Neural progenitor cell (in vitro differentiated cells): ENCODE data around the gene EIPR1. TPM values are rescaled to one million over a fixed set of nuclear protein-coding genes. Genes with fewer than 3 reads are reported as not detected.

ENCODE experiments used
- DNase-seq: peaks from one replicate; pipeline ENCODE4 v3.0.0-alpha.2; 2016; ENCODE audit warnings: low spot score
- H2AFZ ChIP-seq: fragments of 200-600 bp; sonication (generic); replicated peaks from 2 replicates; pipeline ENCODE4 v1.6.1; 2016; ENCODE audit warnings: antibody characterized with exemption
- H3F3A ChIP-seq: fragments of 200-600 bp; sonication (generic); 2 replicates; pipeline ENCODE4 v1.6.1; 2016; ENCODE audit warnings: antibody characterized with exemption, low read depth
- H3K27ac ChIP-seq: fragments of 200-600 bp; sonication (generic); 2 replicates; pipeline ENCODE4 v1.5.1; 2016; ENCODE audit warnings: mild to moderate bottlenecking
- H3K27me3 ChIP-seq: fragments of 200-600 bp; sonication (generic); 2 replicates; pipeline ENCODE4 v1.6.1; 2016; ENCODE audit warnings: mild to moderate bottlenecking, moderate library complexity
- H3K36me3 ChIP-seq: fragments of 200-600 bp; sonication (generic); 2 replicates; pipeline ENCODE4 v1.5.1; 2016
- H3K4me1 ChIP-seq: fragments of 200-600 bp; sonication (generic); 2 replicates; pipeline ENCODE4 v1.6.1; 2016; ENCODE audit warnings: mixed run types
- H3K4me2 ChIP-seq: fragments of 200-600 bp; sonication (generic); 2 replicates; pipeline ENCODE4 v1.6.1; 2016
- H3K4me3 ChIP-seq: fragments of 200-600 bp; sonication (generic); 2 replicates; pipeline ENCODE4 v1.5.1; 2016
- H3K79me2 ChIP-seq: fragments of 200-600 bp; sonication (generic); 2 replicates; pipeline ENCODE4 v1.6.1; 2016; ENCODE audit warnings: low read depth
- H3K9ac ChIP-seq: fragments of 200-600 bp; sonication (generic); 2 replicates; pipeline ENCODE4 v1.6.1; 2016
- H3K9me3 ChIP-seq: fragments of 200-600 bp; sonication (generic); 2 replicates; pipeline ENCODE4 v1.5.1; 2016; ENCODE audit warnings: low read depth
- H4K20me1 ChIP-seq: fragments of 200-600 bp; sonication (generic); 2 replicates; pipeline ENCODE4 v1.6.1; 2016; ENCODE audit warnings: low read depth
- H3K27ac Mint-ChIP-seq: 3 replicates; pipeline ENCODE4 v1.8.0; 2021; ENCODE audit warnings: mixed read lengths
- H3K27me3 Mint-ChIP-seq: 2 replicates; pipeline ENCODE4 v1.8.0; 2022; ENCODE audit warnings: low read depth, mild to moderate bottlenecking, inconsistent platforms, moderate library complexity, mixed read lengths; ENCODE audit not compliant: insufficient read depth
- H3K36me3 Mint-ChIP-seq: 3 replicates; pipeline ENCODE4 v1.8.0; 2021; ENCODE audit warnings: mixed read lengths
- H3K4me1 Mint-ChIP-seq: 3 replicates; pipeline ENCODE4 v1.8.0; 2021; ENCODE audit warnings: mixed read lengths
- H3K4me3 Mint-ChIP-seq: 3 replicates; pipeline ENCODE4 v1.8.0; 2021; ENCODE audit warnings: mild to moderate bottlenecking, moderate library complexity, mixed read lengths
- H3K9me3 Mint-ChIP-seq: 3 replicates; pipeline ENCODE4 v1.8.0; 2020; ENCODE audit warnings: mixed read lengths
- EZH2 ChIP-seq: fragments of 200-600 bp; sonication (generic); IDR thresholded peaks from 2 replicates; pipeline ENCODE4 v1.6.1; 2017; ENCODE audit warnings: antibody characterized with exemption, mild to moderate bottlenecking, moderate library complexity
- EZH2phosphoT487 ChIP-seq: fragments of 200-600 bp; sonication (generic); IDR thresholded peaks from 2 replicates; pipeline ENCODE4 v1.6.1; 2017; ENCODE audit warnings: antibody characterized with exemption
- total RNA-seq: library from RNA; depleted of rRNA; stranded (reverse); fragments of >200 nt; gene quantifications from 2 replicates; pipeline ENCODE4 v1.2.3, GENCODE V29; 2015; ENCODE audit warnings: low replicate concordance
- TF ChIP-seq, protein P1 (sequence below): fragments of 200-600 bp; sonication (generic); IDR thresholded peaks from 2 replicates; pipeline ENCODE4 v1.5.1; 2017; ENCODE audit warnings: antibody characterized with exemption, mild to moderate bottlenecking

Gene EIPR1
- total RNA-seq, 1 donor from 2014 or later = 57.1 TPM

DNA sequence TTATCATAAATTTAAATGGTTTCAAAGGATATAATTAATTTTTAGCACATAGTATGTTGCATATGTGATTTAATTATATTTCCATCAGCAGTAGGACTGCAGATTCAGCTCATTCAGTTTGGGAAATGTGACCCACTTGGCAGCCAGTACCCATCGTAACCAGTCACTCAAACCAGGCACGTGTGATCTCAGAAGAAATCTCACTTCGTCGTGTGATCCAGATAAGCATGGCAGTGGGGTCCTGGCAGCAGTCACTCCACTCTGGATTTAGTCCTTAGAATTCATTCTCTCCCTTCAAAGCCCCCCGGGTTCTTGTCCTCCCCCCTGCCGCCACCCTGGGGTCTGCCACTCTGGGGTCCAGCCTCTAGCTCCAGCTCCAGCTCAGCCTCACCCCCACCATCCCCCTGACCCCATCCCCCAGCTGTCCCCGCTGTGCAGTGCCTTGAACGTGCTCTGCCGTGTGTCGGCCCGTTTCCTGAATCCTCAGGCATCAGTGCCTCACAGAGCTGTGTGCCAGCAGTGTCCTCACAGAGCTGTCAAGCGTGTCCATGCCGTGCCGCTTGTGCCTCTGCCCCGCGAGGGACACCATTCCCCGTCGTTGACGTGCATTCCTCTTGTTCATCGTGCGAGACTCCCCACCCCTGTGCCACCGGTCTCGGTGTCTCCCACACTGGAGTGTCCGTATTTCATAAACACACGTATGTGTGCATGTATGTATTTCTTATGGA, 36.7 kb upstream of the EIPR1 start:
- Histone ChIP-seq H3K4me2 (no peak overlapping the region), H3K4me3 (no peak overlapping the region), H3K9ac (no peak overlapping the region), H4K20me1 (peaks cover under 1% of the 10 kb centered on the region), H3K9me3 (no peaks in the 10 kb centered on the region), H3K79me2 (no peaks in the 10 kb centered on the region), H3K4me1 (no peaks in the 10 kb centered on the region), H3K27me3 (no peaks in the 10 kb centered on the region), H3K36me3 (no peaks in the 10 kb centered on the region), H3F3A (no peaks in the 10 kb centered on the region), H3K27ac (no peak overlapping the region), H2AFZ (no peak overlapping the region)
- peaks cover 19% of the 10 kb centered on the region for H3K36me3 Mint-ChIP-seq
- H3K27ac Mint-ChIP-seq = no peak overlapping the region
- no peaks in the 10 kb centered on the region for H3K9me3 Mint-ChIP-seq
- TF ChIP-seq, protein P1, sequence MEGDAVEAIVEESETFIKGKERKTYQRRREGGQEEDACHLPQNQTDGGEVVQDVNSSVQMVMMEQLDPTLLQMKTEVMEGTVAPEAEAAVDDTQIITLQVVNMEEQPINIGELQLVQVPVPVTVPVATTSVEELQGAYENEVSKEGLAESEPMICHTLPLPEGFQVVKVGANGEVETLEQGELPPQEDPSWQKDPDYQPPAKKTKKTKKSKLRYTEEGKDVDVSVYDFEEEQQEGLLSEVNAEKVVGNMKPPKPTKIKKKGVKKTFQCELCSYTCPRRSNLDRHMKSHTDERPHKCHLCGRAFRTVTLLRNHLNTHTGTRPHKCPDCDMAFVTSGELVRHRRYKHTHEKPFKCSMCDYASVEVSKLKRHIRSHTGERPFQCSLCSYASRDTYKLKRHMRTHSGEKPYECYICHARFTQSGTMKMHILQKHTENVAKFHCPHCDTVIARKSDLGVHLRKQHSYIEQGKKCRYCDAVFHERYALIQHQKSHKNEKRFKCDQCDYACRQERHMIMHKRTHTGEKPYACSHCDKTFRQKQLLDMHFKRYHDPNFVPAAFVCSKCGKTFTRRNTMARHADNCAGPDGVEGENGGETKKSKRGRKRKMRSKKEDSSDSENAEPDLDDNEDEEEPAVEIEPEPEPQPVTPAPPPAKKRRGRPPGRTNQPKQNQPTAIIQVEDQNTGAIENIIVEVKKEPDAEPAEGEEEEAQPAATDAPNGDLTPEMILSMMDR = no peak
- TF ChIP-seq EZH2phosphoT487 (no peak), EZH2 (no peak)
- DNase-seq = no peak
- H3K27me3 Mint-ChIP-seq = peaks cover 2% of the 10 kb centered on the region
- H3K4me1 Mint-ChIP-seq = peaks cover 2% of the 10 kb centered on the region
- H3K4me3 Mint-ChIP-seq = no peak overlapping the region

DNA sequence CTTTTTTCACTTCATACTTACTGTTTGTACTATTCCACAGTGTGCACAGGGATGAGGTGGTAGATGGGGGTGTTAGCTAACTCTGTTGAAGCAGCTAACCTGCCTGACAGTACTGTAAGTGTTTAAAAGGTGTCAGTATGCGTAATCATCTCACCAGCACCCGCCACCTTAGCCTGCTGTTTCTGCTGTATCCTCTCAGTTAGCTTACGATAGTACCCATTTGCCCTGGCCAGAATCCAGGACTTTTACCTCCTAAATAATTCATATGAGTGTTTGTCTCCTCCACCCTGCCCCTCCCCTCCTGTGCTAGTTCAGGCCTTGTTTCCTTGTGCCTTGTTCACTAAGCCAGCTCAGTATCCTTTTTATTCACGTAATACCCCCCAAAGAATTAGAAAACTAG, 36.1 kb upstream of the EIPR1 start:
- H3K9ac ChIP-seq = no peak overlapping the region
- no peaks in the 10 kb centered on the region for H3K27me3 ChIP-seq
- no peak overlapping the region for H2AFZ ChIP-seq
- H3K27me3 Mint-ChIP-seq = peaks cover 2% of the 10 kb centered on the region
- H3K4me1 Mint-ChIP-seq = peaks cover 2% of the 10 kb centered on the region
- H4K20me1 ChIP-seq = peaks cover 4% of the 10 kb centered on the region
- no peak overlapping the region for H3K27ac Mint-ChIP-seq
- no peaks in the 10 kb centered on the region for H3K4me1 ChIP-seq
- H3K27ac ChIP-seq = no peak overlapping the region
- H3K36me3 ChIP-seq = no peaks in the 10 kb centered on the region
- H3K9me3 Mint-ChIP-seq = no peaks in the 10 kb centered on the region
- H3K9me3 ChIP-seq = no peaks in the 10 kb centered on the region
- H3F3A ChIP-seq = no peaks in the 10 kb centered on the region
- TF ChIP-seq EZH2 (no peak), EZH2phosphoT487 (no peak)
- TF ChIP-seq, protein P1 = no peak
- no peak overlapping the region for H3K4me3 Mint-ChIP-seq
- peaks cover 22% of the 10 kb centered on the region for H3K36me3 Mint-ChIP-seq
- H3K4me2 ChIP-seq = no peak overlapping the region
- no peak for DNase-seq
- H3K79me2 ChIP-seq = no peaks in the 10 kb centered on the region
- no peak overlapping the region for H3K4me3 ChIP-seq

DNA sequence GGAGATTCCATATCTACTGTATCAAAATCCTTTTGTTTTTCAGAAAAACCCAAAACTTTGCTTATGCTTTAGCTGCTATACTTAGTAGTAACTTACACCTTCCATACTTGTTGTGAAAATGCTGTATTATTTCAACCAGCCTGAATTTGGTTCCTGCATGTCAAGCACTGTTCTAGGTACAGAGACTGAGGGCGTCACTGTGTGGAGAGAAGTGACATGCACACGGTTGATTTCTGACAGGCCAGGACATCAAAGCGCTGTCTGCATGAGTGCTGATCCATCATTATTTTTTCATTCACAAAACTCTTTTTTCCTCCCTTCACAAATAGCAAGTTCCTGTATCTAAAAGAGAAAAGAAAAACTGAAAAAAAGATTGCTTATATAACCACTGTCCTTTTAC, 33.5 kb upstream of the EIPR1 start:
- no peaks in the 10 kb centered on the region for H3K4me1 ChIP-seq
- no peak overlapping the region for H3K4me3 Mint-ChIP-seq

More for the DNA sequence above, 33.5 kb upstream of the EIPR1 start:
- Mint-ChIP-seq H3K27ac (no peak overlapping the region), H3K36me3 (peaks cover 20% of the 10 kb centered on the region), H3K9me3 (no peaks in the 10 kb centered on the region), H3K4me1 (no peaks in the 10 kb centered on the region), H3K27me3 (no peaks in the 10 kb centered on the region)
- Histone ChIP-seq H3K9ac (no peak overlapping the region), H2AFZ (no peak overlapping the region), H4K20me1 (peaks cover 4% of the 10 kb centered on the region), H3K27ac (no peak overlapping the region), H3K27me3 (no peaks in the 10 kb centered on the region), H3K79me2 (no peaks in the 10 kb centered on the region), H3K4me3 (no peak overlapping the region), H3K9me3 (no peaks in the 10 kb centered on the region), H3F3A (no peaks in the 10 kb centered on the region), H3K36me3 (no peaks in the 10 kb centered on the region), H3K4me2 (no peak overlapping the region)
- no peak for TF ChIP-seq EZH2phosphoT487
- TF ChIP-seq, protein P1 = no peak
- no peak for TF ChIP-seq EZH2
- DNase-seq = no peak
